GM18868 (cell line): ENCODE results near the gene MOV10.

Source experiments
- ATAC-seq: cut with Tn5 transposase; IDR thresholded peaks from one replicate; pipeline ENCODE4 v1.9.1; 2021; ENCODE audit warnings: mild to moderate bottlenecking, moderate library complexity; ENCODE audit not compliant: unreplicated experiment

MOV10 gene

GRCh38 chr1:112674986-112675727 is 698 bp downstream of the MOV10 start:
- ATAC-seq: peak; percentile 28

- ATAC-seq: no peak
Observed at GRCh38 chr1:112675728-112676381, 1.4 kb downstream of the MOV10 start.

- ATAC-seq: no peak
Observed at GRCh38 chr1:112676543-112676942, 2.1 kb downstream of the MOV10 start.

- no peak for ATAC-seq
Observed at GRCh38 chr1:112677501-112677900, 3.0 kb downstream of the MOV10 start.

DNA sequence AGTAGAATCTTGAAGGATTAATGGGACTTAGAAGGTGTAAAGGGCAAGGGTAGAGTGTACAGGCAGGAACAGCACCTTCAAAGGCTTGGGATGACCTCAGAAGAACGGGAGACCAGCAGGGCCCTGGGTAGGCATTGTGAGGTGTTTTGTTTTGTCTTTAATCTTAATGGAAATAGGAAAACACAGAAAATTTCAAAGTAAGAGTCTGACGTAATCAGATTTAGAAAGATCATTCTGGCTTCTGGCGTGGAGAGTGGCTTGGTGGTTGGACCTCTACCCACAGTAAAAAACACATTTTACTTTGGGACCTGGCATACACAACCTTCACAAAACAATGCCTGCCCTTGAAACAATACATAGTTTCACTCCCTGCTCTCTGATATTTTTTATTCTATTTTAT is 4.1 kb downstream of the MOV10 start:
- ATAC-seq: no peak

- ATAC-seq: no peak
Observed at GRCh38 chr1:112685913-112686312, 11.5 kb downstream of the MOV10 start.

DNA sequence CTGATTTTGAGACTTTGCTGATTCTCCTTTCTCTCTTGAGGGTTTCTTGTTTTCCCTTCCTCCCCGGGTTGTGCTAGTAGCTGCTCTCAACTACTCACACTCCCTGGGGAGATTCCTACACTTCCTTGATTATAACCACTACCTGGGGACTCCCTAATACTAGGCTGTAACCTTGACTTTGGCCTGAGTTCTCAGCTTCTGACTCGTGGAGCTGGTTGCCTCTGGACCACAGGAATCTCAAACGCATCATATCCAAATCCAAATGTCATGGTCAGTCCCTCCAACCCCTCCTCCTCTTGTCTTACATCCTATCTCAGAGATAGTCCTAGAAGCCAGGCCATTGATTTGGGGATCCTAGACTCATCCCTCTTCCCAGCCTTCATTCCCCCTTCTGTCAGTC is 12.0 kb downstream of the MOV10 start:
- ATAC-seq: no peak

DNA sequence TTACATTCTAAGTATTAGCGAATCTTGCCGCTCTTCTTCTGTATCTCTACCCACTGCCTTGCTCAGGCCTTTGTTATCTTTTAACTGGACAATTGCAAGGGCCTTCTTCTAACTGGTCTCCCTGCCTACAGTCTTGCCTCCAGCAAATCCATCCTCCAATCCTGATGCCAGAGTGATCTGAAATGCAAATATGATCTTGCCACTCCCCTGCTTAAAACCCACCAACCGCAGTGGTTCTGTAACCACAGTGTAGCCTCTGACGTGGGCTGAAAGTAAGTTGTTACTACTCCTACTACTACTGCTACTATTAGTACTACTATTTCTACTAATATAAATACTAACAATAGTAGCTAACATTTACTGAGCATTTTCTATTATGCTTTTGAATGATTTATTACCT is 12.4 kb downstream of the MOV10 start:
- ATAC-seq: no peak

DNA sequence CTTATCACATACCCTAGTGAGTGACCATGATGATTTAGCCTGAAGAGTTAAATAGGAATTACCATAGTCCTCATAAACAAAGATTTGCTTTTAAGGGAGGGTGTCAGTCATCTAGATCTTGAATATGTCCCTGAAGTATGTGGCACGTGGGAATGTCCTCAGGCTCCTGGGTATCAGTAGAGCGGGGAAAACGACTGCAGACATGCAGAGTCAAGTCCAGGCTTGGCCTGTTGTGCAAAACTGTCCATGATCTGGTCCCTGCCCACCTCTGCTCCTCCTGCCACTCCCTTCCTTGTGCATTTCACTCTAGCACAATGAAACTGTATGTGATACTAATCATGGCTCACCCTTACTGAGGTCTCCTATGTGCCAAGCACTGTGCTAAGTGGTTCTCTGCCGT is 12.9 kb downstream of the MOV10 start:
- no peak for ATAC-seq

- no peak for ATAC-seq
Observed at GRCh38 chr1:112687785-112688496, 13.5 kb downstream of the MOV10 start.

DNA sequence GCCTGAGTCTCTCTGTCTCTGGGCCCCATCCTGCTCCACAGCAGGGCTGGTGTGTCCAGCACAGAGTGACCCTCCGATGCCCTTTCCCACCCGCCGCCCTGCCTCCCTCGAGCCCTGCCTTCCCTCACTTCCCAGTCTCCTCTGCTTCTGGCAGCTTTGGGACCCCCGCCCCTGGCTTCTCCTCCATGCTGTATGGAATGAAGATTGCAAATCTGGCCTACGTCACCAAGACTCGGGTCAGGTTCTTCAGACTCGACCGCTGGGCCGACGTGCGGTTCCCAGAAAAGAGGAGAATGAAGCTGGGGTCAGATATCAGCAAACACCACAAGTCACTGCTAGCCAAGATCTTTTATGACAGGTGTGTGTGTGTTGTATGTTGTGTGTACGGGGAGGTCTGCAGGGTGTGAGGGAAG is 14.3 kb downstream of the MOV10 start:
- no peak for ATAC-seq

DNA sequence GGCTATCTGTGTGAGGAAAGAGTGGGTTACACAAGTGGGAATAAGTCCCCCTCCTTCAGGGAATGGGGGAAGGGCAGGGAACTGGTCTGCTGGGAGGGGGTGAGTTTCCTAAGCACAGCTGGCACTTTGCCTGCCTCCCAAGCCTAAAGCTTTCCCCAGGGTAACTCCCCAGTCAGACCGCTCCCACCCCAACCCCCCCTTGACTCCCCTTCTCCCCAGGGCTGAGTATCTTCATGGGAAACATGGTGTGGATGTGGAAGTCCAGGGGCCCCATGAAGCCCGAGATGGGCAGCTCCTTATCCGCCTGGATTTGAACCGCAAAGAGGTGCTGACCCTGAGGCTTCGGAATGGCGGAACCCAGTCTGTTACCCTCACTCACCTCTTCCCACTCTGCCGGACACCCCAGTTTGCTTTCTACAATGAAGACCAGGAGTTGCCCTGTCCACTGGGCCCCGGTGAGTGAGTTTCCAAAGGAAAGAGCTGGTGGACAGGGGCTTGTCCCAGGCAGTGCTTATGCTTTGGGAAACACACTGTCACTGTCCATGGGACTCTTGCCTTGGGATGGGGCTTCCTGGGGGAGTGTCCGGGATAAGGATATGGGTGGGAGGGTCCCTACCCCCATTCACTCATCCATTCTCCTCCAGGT is 14.9 kb downstream of the MOV10 start:
- ATAC-seq: no peak

DNA sequence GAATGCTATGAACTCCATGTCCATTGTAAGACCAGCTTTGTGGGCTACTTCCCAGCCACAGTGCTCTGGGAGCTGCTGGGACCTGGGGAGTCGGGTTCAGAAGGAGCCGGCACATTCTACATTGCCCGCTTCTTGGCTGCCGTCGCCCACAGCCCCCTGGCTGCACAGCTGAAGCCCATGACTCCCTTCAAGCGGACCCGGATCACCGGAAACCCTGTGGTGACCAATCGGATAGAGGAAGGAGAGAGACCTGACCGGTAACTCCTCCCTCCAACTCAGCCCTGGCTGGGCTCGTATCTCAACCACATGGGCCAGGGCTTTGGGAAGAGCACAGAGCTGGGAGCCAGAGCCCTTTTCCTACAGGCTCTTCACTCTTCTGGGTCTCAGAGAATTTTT is 15.4 kb downstream of the MOV10 start:
- ATAC-seq: no peak

DNA sequence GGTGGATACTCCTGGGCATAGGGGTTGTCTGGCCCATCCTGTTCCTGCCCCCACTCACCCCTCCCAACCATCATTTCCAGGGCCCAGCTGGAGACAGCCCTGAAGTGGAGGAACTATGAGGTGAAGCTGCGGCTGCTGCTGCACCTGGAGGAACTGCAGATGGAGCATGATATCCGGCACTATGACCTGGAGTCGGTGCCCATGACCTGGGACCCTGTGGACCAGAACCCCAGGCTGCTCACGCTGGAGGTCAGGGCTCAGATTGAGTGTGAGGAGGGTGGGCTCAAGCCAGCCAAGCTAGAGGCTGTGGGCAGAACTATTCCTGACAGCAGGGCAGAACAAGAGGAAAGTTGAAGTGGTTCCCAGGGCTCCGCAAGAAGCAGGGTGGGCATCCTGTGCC is 18.2 kb downstream of the MOV10 start:
- ATAC-seq: no peak

DNA sequence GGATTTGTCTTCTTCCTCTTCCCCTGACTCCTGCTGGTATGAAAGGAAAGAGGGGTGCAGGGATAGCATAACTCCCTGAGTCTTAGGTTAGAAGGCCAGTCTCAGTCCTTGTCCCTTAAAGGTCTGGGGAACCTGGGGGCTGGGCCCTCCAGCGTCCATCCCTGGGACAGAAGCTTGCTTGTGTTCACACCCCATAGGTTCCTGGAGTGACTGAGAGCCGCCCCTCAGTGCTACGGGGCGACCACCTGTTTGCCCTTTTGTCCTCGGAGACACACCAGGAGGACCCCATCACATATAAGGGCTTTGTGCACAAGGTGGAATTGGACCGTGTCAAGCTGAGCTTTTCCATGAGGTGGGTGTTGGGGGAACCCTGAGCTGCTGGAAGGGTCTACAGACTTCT is 19.4 kb downstream of the MOV10 start:
- no peak for ATAC-seq

DNA sequence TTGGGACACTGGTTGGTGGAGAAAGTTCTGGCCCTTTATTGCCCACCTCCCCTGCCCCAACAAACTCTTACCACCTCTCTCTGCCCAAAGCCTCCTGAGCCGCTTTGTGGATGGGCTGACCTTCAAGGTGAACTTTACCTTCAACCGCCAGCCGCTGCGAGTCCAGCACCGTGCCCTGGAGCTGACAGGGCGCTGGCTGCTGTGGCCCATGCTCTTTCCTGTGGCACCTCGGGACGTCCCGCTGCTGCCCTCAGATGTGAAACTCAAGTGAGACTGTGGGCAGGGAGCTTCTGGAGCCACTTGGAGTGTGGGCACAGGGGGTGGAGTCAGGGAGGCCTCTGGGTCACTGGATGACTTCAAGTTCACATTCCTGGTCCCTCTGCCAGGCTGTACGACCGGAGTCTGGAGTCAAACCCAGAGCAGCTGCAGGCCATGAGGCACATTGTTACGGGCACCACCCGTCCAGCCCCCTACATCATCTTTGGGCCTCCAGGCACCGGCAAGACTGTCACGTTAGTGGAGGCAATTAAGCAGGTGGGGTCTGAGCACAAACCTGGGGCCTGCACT is 20.0 kb downstream of the MOV10 start:
- no peak for ATAC-seq

- ATAC-seq: no peak
Observed at GRCh38 chr1:112695276-112695675, 20.8 kb downstream of the MOV10 start.

DNA sequence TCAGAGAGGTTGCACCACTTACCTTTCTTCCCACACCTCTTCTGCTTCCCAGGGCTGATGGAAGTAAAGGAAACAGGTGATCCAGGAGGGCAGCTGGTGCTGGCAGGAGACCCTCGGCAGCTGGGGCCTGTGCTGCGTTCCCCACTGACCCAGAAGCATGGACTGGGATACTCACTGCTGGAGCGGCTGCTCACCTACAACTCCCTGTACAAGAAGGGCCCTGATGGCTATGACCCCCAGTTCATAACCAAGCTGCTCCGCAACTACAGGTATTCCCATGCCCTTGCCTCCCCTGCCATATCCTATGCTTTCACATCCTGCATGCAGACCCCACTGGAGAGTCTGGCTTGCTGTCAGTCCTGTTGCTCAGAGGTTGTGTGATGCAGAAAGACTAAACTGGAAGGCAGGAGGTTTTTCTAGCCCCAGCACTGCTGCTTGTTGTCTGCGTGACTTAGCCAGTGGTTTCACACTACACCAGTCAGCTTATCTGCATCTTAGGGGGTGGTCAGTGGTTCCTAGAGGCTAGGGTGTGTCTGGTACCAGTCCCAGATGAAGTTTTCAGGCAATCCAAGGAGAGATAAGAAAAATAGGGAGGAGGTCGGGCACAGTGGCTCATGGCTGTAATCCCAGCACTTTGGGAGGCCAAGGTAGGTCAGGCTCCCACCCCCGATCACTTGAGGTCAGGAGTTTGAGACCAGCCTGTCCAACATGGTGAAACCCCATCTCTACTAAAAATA is 22.3 kb downstream of the MOV10 start:
- ATAC-seq: no peak

DNA sequence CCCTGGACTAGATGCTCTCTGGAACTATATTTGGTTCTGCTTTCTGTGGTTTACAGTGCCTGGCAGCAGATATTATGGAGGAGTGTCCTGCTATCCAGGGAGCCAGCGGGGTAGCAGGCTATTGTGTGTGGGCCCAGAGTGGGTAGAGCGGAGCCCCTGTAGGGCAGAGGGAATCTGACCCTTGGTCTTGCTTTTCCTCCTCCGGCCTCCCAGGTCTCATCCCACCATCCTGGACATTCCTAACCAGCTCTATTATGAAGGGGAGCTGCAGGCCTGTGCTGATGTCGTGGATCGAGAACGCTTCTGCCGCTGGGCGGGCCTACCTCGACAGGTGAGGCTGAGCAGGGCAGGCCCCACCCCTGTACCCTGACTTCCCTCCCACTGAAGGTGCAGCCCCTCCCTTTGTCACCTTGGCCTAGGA is 23.3 kb downstream of the MOV10 start:
- no peak for ATAC-seq
